COLO668 (cell line): ENCODE measurements around the gene LENEP.
A peak's percentile ranks its signal among the peaks of the same experiment; 100 is the strongest.

Experiments
- DNase-seq: peaks from one replicate; lab custom pipeline; 2025; ENCODE audit not compliant: unreplicated experiment; lab: John Stamatoyannopoulos, UW

Gene LENEP

DNA sequence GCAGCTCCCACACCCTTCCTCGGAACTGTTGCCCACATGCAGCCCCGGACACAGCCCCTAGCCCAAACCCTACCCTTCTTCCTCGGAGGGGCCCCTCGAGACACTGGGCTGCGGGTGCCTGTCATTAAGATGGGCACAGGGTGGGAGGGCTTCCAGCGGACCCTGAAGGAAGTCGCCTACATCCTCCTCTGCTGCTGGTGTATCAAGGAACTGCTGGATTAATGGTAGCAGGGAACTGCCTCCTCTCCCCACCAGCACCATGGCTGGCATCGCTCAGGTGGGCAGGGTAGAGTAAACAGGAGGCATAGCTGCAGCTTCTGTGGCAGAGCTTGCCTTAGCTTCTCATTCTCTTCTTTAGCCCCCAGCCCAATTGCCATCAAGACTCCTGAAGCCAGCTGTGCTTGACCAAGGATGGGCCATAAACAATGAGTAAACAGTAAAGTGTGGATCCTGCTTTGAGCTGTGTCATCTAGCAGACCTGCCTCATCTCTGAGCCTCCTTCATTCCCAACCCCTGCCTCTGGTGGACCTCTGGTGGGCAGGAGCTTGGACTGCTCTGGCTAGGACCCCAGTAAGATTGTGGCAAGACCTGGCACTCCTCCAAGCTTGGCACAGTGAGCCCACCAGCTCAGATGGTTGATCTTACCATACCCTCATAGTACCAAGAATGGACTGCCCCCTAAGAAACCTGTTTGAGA lies at the start of gene LENEP:
LENEP (plus strand) TSS at position 15 of the 697 bp plus-strand sequence; CDS start at position 37, 22 bp downstream.
- DNase-seq, result no peak

- DNase-seq, result peak; percentile 45
Observed at GRCh38 chr1:154943649-154944400, 49.6 kb upstream of the LENEP start.

DNA sequence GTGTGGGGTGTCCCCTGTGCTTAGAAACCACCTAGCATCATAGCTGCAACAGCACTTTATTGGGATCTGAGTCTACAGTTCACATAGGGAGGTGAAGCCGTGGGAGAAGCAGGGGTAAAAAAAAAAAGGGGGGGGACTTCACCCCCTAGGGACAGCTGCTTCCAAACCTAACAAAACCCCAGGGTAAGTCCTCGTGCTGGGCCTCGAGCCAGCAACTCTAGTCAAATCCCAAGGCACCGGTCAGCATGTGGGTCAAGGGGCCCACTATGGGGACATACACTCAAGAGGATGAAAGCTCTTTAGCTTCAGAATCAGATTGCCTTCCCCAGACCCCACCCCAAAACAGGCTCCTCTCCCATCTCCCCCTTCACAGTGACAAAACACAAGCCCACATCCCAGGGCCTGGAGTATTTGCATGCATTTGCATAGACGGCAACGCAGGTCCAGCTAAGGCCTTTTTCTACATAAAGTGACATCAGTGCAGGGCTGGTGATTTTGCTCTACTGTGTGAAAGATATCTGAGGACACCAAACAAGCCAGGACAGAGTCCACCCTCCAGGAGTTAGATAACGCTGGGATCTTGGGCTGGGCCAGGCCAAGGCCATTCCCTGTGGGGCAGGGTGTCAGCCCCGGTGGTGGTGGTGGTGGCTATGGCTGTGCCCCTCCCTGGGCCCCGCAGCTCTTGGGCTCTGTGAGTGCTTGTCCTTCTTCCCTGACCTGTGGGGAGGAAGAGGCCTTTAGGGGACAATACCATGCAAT lies 48.8 kb upstream of the LENEP start:
- no peak for DNase-seq

- DNase-seq, result no peak
Observed at GRCh38 chr1:154945160-154945961, 48.0 kb upstream of the LENEP start.

GRCh38 chr1:154945962-154946850 lies 47.2 kb upstream of the LENEP start:
- no peak for DNase-seq

DNA sequence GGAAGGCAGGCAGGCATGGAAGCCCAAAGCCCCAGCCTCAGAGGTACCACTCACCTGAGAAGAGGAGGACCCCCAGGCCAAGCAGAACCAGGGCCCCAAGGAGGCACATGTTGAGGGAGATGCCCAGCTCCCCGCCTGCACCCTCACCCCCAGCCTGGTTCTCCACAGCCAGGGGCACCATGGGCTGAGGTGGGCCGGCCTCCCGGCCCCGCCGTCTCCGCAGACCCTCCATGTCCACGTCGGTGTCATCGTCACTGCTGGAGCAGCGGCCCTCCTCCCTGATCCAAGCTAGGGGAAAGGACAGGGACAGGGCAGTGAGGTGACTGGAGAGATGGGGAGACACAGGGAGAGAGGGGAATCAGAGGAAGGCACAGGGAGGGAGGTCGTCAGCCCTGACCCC lies 45.3 kb upstream of the LENEP start:
- no peak for DNase-seq

DNA sequence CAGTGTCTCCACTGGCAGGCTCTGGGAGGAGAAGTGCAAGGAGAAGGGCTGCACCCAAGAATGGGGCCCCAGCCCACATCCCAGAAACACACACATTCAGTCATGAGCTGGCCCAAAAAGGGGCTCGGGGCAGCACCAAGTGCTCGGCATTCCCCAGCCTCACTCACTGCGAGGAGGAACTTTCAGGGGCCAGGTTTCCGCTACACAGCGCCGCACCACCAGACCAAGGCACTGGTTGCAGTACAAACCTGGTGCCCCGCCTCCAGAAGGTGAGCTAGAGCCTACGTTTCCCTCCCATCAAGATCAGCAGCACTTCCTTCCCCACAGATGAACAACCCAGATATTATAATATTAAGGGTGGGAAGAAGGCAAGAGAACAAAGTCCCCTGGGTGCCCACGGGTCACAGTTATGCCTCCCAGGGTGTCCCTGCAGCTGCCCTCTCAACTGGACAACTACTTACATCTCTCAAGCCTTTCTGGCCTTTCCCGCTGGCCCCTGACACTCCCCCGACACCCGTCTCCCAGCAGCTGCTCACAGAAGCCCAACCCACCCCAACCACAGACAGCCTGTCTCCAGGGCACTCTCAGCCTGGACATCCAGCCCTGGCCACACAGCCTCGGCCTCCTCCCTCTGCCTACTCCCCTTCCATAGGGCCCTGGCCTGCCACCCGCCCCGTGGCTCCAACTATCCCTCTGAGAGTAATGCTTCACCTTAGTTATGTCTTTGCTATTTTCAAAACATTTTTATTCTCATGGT lies 41.3 kb upstream of the LENEP start:
- no peak for DNase-seq

DNA sequence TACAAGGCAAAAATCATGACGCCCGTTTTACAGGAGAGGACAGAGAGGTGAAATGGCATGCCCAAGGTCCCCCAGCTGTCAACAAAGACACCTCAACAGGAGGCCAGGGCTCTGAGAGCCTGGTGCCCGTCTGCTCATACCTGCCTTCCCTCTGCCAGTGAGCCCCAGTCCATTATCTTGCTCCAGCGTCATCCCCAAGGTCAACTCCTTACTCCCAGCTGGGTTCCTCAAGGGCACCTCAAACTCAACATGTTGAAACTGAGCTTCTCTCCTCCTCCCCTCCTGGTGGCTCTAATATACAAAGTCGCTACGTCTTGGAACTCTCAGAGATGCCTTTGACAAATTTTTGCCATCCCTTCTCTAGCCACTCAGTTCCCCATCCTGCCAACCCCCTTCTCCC lies 40.7 kb upstream of the LENEP start:
- no peak for DNase-seq

- no peak for DNase-seq
Observed at GRCh38 chr1:154953611-154954038, 39.8 kb upstream of the LENEP start.

DNA sequence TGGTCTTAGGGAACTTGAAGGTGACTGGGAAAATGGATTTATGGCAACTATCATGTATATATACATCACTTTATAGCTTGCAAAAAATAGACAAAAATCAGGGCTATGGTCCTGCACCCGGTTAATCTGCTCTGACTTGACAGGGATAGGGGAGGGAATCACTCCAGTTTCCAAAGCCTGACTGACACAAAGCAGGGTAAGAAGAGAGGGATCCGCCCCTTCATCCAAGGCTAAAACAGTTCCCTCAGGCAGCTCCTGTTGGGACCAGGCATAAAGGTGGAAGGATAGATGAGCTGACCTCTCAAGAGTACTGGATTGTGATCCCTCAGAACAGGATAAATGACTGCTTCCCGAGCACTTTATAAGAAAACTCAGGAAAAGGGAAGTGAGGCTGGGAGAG lies 38.8 kb upstream of the LENEP start:
- no peak for DNase-seq

DNA sequence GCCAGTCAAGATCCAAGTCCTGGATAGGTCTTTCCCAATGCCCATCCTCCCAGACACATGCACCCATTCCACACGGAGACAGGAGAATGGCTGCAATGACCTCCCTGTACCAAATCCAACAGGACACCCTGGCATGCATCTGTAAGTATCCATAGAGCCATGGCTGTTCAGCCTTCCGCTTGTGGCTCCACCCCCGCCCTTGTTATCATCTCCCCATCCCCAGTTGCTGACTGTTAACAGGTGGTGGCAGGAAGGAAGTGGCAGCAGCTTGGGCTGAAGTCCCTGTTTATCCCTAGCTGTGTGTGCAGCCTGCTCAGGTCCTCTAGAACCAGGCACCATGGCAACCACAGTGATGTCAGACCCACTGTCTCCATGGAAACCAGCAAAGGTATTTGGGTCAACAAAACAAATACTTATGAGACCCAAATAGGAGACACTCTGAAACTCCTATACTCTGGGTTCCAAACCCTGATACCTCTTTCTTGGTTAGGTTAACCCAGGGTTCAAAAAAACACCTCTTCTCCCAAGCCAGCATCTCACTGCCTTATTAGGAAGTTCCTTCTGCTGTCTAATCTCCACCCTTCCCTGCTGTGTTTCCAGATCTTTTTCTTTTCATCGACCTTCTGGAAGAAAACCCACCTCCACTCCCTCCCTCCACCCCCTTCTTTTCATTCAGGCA lies 38.2 kb upstream of the LENEP start:
- DNase-seq, result peak; percentile 81

- peak; percentile 75 for DNase-seq
Observed at GRCh38 chr1:154955718-154956543, 37.5 kb upstream of the LENEP start, which contains the start of gene PBXIP1. Gene PBXIP1, minus strand, starts transcription at chr1:154956099. Its CDS starts 2,378 bp downstream, at chr1:154953721.

DNA sequence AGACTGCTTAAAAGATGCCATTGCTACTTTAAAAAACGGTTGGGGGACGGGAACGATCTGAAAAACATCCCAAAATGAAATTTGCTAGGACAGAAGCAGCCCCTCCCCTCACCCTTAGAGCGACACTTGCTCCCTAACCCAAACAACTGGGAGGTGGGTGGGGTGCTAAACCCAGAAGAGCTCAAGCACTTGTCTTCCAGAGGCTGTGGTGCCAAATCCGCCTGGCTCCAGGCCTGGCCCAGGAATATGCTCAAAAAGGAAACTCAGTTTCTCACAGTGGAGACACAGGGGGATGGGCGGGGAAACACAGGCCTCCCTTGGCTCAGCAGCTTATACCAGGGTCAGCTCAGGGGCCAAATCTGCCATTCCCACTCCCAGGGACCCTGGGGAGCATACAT lies 36.8 kb upstream of the LENEP start:
- no peak for DNase-seq

- no peak for DNase-seq
Observed at GRCh38 chr1:154957091-154957657, 36.2 kb upstream of the LENEP start.

GRCh38 chr1:154958036-154958435 lies 35.4 kb upstream of the LENEP start:
- DNase-seq, result no peak

DNA sequence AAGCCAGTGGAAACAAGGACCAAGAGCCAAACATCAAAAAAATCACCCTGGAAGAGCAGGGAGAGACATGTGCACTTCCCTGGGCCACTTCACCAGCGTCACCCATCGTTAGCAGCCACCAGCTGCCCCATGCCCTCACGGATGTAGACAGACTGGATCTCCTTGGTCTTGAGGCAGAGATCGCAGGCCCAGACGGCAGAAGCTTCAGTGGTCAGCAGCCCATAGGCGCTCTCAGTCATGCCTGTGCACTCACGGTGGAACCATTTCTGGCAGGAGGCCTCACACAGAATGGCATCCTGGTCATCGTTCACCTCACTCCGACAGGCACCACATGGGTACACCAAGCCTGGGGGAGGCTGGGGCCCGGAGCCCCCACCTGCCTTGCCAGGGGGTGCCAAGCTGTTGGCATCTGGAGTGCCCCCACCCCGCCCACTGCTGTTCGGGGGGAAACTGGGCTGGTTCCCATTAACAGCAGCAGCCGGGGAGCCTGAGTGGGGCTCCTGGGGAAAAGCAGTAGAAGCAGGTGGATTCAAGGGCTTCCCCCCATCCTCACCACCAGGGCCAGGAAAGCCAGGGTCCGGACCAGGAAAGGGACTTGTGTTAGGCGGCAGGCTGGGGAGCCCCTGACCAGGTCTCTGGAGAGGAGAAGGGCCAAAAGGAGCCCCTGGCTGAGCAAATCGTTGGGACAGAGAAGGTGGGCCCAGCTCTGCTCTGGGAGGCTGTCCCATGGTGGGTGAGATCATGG lies 34.5 kb upstream of the LENEP start:
- DNase-seq, result no peak

GRCh38 chr1:154959426-154959780 lies 34.0 kb upstream of the LENEP start:
- DNase-seq, result no peak
